A673 (cell line): Measurements from ENCODE around the gene HOXC6. TPM values are rescaled to one million over a fixed set of nuclear protein-coding genes. Genes with fewer than 3 reads are reported as not detected.

Source experiments
- BruUV-seq: library from RNA; stranded (reverse); fragments of 400-500 nt; replicated peaks from 2 replicates; lab custom pipeline; 2021; lab: Mats Ljungman, UMichigan
- CTCF ChIA-PET: fragments of 300-600 bp; sonication (Branson Sonifier 250); formaldehyde crosslinking; loops from one replicate; lab custom pipeline; 2022; ENCODE audit warnings: antibody characterized with exemption; lab: Charles Lee
- POLR2A ChIA-PET: fragments of 300-600 bp; sonication (Branson Sonifier 250); formaldehyde crosslinking; loops from one replicate; lab custom pipeline; 2022; ENCODE audit warnings: antibody characterized with exemption; ENCODE audit not compliant: low non-redundant PET; lab: Charles Lee
- DNase-seq: peaks from one replicate; pipeline ENCODE4 v3.0.0-alpha.2; 2015; ENCODE audit warnings: low spot score
- H3K27ac ChIP-seq: fragments of 200-600 bp; sonication (generic); 2 replicates; pipeline ENCODE4 v1.5.1; 2016; ENCODE audit warnings: mixed run types, low read depth, mild to moderate bottlenecking, mixed read lengths, antibody characterized with exemption, low read length; ENCODE audit not compliant: poor library complexity, severe bottlenecking
- H3K27me3 ChIP-seq: fragments of 200-600 bp; sonication (generic); replicated peaks from 2 replicates; pipeline ENCODE4 v1.6.1; 2017; ENCODE audit warnings: mixed run types, low read depth, mild to moderate bottlenecking, mixed read lengths, antibody characterized with exemption, low read length; ENCODE audit not compliant: insufficient read depth, poor library complexity
- H3K36me3 ChIP-seq: fragments of 200-600 bp; sonication (generic); 2 replicates; pipeline ENCODE4 v1.6.1; 2016; ENCODE audit warnings: mixed run types, mild to moderate bottlenecking, mixed read lengths, antibody characterized with exemption, low read length; ENCODE audit not compliant: insufficient read depth, poor library complexity, severe bottlenecking
- H3K4me1 ChIP-seq: fragments of 200-600 bp; sonication (generic); 2 replicates; pipeline ENCODE4 v1.6.1; 2017; ENCODE audit warnings: mixed run types, mild to moderate bottlenecking, mixed read lengths, antibody characterized with exemption, low read length; ENCODE audit not compliant: insufficient read depth, poor library complexity, severe bottlenecking
- H3K4me3 ChIP-seq: fragments of 200-600 bp; sonication (generic); 2 replicates; pipeline ENCODE4 v1.5.1; 2016; ENCODE audit warnings: low read depth, mixed run types, mild to moderate bottlenecking, mixed read lengths, low read length; ENCODE audit not compliant: poor library complexity, severe bottlenecking
- H3K9me3 ChIP-seq: fragments of 200-600 bp; sonication (generic); 2 replicates; pipeline ENCODE4 v1.6.1; 2016; ENCODE audit warnings: mixed run types, low read depth, mild to moderate bottlenecking, mixed read lengths, antibody characterized with exemption, low read length; ENCODE audit not compliant: poor library complexity, severe bottlenecking
- EZH2 ChIP-seq: fragments of 200-600 bp; sonication (generic); IDR thresholded peaks from 2 replicates; pipeline ENCODE4 v1.6.1; 2017; ENCODE audit warnings: borderline replicate concordance, low read depth, mild to moderate bottlenecking, mixed read lengths, antibody characterized with exemption, low read length; ENCODE audit not compliant: poor library complexity, severe bottlenecking
- intact Hi-C: fragments of 100-400 bp; cut with micrococcal nuclease; formaldehyde crosslinking; loops from one replicate; pipeline ENCODE4 v1.10.0; 2022; ENCODE audit not compliant: unreplicated experiment
- total RNA-seq: library from RNA; stranded (reverse); gene quantifications from 2 replicates; pipeline ENCODE4 v1.2.3, GENCODE V29; 2021
- TF ChIP-seq, protein P1 (sequence below): fragments of 300-800, 200-600 bp; sonication (generic); conservative IDR thresholded peaks from 2 replicates; pipeline ENCODE4 v1.5.1; 2017; ENCODE audit warnings: low read depth, mild to moderate bottlenecking, antibody characterized with exemption, low read length, moderate library complexity, mixed read lengths

Gene HOXC6
- total RNA-seq, 1 experiment from 2014 or later = 20.8 TPM

- Histone ChIP-seq H3K4me3 (peak overlapping the region; percentile 24), H3K27ac (peak overlapping the region; percentile 64), H3K27me3 (no peaks in the 10 kb centered on the region), H3K4me1 (peaks cover 54% of the 10 kb centered on the region), H3K9me3 (no peaks in the 10 kb centered on the region), H3K36me3 (no peaks in the 10 kb centered on the region)
- no peak for DNase-seq
- no peak for TF ChIP-seq EZH2
- TF ChIP-seq, protein P1, sequence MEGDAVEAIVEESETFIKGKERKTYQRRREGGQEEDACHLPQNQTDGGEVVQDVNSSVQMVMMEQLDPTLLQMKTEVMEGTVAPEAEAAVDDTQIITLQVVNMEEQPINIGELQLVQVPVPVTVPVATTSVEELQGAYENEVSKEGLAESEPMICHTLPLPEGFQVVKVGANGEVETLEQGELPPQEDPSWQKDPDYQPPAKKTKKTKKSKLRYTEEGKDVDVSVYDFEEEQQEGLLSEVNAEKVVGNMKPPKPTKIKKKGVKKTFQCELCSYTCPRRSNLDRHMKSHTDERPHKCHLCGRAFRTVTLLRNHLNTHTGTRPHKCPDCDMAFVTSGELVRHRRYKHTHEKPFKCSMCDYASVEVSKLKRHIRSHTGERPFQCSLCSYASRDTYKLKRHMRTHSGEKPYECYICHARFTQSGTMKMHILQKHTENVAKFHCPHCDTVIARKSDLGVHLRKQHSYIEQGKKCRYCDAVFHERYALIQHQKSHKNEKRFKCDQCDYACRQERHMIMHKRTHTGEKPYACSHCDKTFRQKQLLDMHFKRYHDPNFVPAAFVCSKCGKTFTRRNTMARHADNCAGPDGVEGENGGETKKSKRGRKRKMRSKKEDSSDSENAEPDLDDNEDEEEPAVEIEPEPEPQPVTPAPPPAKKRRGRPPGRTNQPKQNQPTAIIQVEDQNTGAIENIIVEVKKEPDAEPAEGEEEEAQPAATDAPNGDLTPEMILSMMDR = no peak
- BruUV-seq = no TSS peak
- ChIA-PET CTCF (interaction anchor here (1.7 kb wide), 1 partner anchor 18 kb away, joined by 6 read pairs; the partner anchor contains the start of gene HOXC5), POLR2A (no interaction called here)
- intact Hi-C loops = no loop called here
Measured at GRCh38 chr12:54014377-54015017, 13.7 kb upstream of the HOXC6 start.

DNA sequence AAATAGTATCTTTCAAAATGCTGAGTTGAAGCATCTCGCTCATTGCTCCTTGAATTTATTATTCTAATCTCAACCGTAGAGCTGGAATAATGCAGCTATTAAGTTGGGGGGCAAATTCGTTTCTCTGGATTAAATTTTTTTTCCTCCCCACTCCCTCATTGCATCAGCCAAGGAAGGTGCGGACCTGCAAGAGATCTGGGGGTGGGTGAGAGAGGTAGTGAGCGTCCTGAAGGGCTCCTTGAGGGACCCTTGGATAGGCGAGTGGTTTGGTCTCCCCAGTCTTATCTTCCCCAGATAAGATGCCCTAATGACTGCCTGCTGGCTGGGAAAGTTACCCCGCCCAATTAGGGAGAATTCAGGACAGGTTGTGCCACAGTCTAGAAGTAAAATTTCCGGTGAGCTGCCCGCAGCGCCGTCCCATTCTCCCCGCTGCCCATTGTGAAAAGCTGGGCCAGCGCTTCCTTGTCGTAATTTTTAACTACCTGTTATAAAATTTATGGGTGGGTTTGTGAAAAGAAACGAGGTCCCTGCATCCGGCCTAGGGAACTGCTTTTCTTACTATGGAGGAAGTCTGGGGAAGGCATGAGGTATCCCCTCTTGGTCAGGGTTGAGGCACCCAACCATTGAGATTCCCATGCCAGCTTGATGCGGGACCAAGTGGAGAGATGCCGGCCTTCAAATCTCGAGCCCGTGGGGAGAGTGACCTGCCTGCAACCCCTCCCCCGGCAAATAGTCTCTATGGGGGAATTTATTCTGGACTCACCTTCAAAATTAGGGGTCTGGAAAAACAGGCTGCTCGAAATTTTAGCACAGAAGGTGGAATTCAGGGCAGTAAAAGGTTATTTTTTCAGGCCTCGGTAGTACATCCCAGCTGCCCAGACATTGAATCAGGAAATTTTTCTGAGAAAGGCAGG, 13.0 kb upstream of the HOXC6 start:
- no peak for DNase-seq
- H3K27ac ChIP-seq = peak overlapping the region; percentile 97
- no peaks in the 10 kb centered on the region for H3K27me3 ChIP-seq
- POLR2A ChIA-PET = no interaction called here
- intact Hi-C loops = no loop called here
- no peak for TF ChIP-seq EZH2
- TF ChIP-seq, protein P1 = no peak
- H3K4me1 ChIP-seq = peaks cover 52% of the 10 kb centered on the region
- H3K36me3 ChIP-seq = no peaks in the 10 kb centered on the region
- H3K9me3 ChIP-seq = no peaks in the 10 kb centered on the region
- CTCF ChIA-PET = interaction anchor here (1.7 kb wide), 1 partner anchor 17 kb away, joined by 6 read pairs; the partner anchor contains the start of gene HOXC5
- peak overlapping the region; percentile 68 for H3K4me3 ChIP-seq
- BruUV-seq = no TSS peak

DNA sequence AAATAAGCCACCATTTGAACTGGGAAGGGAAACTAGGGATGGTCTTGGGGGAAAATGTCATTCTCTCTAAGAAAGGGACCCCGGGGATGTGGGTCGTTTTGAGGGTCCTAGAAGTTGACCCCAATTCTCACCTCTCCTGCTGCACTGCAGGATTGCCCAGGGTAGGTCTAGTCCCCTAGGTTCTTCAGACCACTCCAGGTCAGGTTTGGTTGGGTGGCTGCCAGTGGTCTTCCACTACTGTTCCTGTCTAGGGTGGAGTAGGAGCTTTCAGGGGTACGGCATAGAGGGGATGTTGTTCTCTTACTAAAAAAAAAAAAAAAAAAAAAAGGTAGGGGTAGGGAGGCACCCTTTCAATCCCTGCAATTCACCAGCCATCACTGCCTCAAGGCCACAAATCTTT, 12.2 kb upstream of the HOXC6 start:
- no peaks in the 10 kb centered on the region for H3K9me3 ChIP-seq
- H3K4me1 ChIP-seq = peaks cover 52% of the 10 kb centered on the region
- ChIA-PET CTCF (interaction anchor here (0.8 to 2.2 kb wide), 4 partner anchors 10 to 189 kb away, joined by 6 to 15 read pairs (median 8); partner anchors contain the start of gene HOXC5), POLR2A (interaction anchor here (0.5 to 0.6 kb wide), 2 partner anchors 10 to 26 kb away, joined by 3 to 5 read pairs; no protein-coding TSS in a partner anchor)
- H3K36me3 ChIP-seq = no peaks in the 10 kb centered on the region
- DNase-seq = no peak
- peak overlapping the region; percentile 68 for H3K4me3 ChIP-seq
- H3K27me3 ChIP-seq = no peaks in the 10 kb centered on the region
- TSS peak; percentile 85 for BruUV-seq
- H3K27ac ChIP-seq = peak overlapping the region; percentile 97
- TF ChIP-seq EZH2 = no peak
- TF ChIP-seq, protein P1 = no peak
- intact Hi-C loops = no loop called here
